GM18499 (cell line): ENCODE data around the gene LRP5.
"Not testable (repeated sequence)": the region's sequence is repeated elsewhere in the genome, so short reads cannot be mapped to it uniquely, and the experiment has no call there.

ENCODE experiments used
- ATAC-seq: cut with Tn5 transposase; IDR thresholded peaks from one replicate; pipeline ENCODE4 v1.9.1; 2021; ENCODE audit warnings: moderate number of reproducible peaks; ENCODE audit not compliant: insufficient read depth, unreplicated experiment

The LRP5 gene

DNA sequence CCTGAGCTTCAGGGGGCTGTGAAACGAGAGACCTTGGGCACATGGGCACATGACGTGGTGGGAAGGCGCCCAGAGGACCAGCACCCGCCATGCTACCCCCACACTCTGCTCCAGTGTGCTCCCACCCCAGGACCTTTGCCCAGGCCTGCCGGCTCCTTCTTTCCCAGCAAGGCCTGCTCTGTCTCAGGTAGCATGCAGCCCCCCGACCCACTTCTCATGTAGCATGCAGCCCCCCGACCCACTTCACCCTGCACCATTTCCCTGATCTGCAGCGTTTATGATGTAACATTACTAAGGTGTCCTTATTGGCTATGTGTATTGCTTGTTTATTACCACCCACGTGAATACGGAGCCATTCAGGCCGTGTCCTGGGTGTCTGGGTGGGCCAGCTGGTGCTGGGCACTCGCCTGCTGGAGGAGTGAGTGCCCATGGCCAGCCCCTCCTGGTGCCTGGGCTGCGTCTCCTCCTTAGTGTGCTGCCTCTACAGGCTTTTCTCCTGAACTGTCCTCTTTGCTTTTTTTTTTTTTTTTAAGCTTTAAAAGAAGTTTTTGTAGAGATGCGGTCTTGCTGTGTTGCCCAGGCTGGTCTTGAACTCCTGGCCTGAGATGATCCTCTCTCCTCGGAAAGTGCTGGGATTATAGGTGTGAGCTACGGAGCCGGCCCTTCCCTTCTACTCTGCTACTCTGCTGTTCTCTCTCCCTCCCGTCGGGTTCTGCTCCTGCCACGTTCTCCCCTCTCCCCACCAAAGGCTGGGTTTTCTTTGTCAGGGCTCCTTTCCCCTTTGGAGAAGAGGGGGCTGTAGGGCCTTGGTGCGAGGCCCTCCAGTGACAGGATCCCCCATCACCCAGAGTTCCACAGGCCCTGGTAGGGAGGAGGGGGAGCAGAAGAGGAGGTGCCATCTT lies 29.4 kb downstream of the LRP5 start:
- ATAC-seq: no peak

DNA sequence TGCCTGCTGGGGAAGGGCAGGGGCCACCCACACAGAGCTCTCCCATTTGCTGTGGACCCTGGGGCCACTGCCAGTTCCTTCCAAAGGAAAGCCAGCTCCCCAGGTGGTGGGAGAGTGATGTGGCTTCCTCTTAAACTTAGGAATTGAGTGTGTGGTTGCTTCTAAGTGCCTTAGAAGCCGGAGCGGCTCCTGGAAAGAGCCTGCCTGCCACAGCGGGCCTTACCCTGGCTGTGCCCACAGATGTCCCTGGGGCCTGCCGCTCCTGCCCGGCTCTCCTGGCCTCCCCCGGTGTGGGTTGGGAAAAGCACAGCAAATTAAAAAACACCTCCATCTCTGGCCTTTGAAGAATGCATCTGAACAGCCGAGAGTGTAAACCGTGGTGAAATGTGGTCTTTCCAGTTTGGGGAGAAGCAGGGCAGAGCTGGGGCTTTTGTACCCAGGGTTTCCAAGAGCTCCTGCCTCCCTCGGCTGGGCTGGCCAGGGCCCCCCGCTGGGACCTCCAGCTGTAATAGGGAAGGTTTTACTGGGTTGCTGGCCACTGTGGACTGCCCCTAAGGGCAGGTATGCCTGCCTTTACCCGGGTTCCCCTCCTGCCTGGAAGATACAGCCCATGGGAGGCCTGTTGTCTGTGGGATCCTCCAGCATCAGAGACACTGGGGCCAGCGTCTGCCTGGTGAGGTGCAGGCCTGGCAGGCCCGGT lies 30.2 kb downstream of the LRP5 start:
- no peak for ATAC-seq

DNA sequence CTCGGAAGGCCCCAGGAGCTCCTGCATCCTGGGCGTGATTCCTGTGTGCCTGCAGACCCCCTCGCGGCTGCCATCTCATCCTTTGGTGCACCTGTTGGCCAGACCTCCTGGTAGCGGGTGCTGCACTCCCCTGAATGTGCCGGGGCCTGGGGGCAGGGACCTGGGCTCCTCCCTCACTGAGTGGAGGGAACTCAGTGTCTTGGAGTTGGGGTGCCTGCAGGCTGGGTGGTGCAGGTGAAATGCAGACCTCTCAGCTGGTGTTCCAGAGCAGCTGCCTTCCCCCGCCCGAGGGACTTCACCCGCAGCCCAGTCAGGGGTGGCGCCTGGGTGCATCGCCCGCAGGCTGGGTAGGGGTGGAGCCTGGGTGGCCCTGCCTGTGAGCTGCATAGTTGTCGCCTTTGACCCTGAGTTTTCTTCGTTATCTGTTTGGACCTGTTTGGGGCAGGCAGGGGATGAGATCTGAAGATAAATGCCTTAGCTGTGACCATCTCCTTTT lies 31.4 kb downstream of the LRP5 start:
- no peak for ATAC-seq

DNA sequence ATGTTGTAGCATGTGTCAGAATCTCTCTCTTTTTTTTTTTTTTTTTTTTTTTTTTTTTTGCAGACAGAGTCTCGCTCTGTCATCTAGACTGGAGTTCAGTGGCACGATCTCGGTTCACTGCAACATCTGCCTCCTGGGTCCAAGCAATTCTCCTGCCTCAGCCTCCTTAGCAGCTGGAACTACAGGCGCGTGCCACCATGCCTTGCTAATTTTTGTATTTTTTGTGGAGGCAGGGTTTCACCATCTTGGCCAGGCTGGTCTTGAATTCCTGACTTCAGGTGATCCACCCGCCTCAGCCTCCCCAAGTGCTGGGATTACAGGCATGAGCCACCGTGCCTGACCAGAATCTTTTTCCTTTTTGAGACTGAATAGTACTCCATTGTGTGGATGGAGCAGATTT lies 32.4 kb downstream of the LRP5 start:
- not testable (repeated sequence) for ATAC-seq

DNA sequence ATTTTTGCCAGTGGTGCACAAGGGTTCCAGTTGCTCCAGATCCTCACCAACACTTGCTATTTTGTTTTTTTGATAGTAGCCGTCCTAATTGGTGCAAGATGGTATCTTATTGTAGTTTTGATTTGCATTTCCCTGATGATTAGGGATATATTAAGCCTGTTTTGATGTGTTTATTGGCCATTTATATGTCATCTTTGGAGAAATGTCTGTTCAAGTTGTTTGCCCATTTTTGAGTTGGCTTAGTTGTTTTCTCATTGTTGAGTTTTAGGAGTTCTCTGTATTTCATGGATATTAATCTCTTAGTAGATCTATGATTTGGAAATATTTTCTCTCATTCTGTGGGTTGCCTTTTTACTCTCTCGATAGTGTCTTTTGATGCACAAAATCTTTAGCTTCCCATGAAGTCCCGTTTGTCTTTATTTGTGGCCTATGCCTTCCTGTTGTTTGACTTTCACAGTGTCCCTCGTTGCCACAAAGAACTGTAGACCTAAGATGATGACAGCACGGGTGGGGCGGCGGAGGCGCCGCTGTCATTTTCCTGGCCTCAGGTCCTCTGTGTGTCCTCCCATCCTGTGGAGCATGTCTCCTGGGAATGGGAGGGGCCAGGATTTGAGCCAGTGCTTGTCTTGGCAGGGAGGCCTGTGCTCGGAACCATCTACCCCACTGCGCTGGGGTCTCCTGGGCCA lies 33.5 kb downstream of the LRP5 start:
- no peak for ATAC-seq

DNA sequence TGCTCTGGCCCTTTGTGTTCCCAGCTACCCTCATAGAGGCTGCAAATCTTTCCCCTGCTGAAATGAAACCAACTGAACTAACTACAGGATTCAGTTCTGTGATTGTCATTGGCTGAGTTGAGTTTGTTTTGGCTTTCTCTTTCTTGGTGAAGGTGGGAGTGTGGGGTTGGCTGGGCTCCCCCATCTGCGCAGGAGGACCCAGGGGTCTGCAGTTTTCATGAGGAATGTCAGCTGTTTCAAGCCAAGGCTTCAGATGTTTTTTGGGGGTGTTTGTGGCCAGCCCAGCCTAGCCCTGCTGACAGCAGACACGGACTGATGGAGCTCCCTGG lies 34.0 kb downstream of the LRP5 start:
- ATAC-seq: no peak

DNA sequence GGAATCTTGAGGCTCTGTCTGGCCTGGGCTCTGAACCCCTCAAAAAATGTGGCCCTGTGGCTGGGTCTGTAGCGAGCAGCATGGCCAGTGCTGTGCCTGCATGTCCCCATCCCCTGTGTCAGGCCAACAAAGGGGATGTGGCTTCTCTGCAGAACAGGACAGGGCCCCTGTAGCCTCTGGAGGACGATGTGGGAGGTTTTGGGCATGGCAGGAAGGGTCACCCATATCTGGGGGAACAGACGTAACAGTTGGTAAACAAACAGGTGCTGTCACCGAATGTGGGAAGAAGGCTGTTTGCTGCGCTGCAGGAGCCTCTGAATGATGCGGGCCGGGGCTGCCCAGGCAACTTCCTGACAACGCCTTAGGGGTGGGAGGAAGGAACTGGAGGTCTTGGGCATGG lies 35.0 kb downstream of the LRP5 start:
- no peak for ATAC-seq

DNA sequence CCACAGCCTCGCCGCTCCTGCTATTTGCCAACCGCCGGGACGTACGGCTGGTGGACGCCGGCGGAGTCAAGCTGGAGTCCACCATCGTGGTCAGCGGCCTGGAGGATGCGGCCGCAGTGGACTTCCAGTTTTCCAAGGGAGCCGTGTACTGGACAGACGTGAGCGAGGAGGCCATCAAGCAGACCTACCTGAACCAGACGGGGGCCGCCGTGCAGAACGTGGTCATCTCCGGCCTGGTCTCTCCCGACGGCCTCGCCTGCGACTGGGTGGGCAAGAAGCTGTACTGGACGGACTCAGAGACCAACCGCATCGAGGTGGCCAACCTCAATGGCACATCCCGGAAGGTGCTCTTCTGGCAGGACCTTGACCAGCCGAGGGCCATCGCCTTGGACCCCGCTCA lies 35.5 kb downstream of the LRP5 start:
- no peak for ATAC-seq

DNA sequence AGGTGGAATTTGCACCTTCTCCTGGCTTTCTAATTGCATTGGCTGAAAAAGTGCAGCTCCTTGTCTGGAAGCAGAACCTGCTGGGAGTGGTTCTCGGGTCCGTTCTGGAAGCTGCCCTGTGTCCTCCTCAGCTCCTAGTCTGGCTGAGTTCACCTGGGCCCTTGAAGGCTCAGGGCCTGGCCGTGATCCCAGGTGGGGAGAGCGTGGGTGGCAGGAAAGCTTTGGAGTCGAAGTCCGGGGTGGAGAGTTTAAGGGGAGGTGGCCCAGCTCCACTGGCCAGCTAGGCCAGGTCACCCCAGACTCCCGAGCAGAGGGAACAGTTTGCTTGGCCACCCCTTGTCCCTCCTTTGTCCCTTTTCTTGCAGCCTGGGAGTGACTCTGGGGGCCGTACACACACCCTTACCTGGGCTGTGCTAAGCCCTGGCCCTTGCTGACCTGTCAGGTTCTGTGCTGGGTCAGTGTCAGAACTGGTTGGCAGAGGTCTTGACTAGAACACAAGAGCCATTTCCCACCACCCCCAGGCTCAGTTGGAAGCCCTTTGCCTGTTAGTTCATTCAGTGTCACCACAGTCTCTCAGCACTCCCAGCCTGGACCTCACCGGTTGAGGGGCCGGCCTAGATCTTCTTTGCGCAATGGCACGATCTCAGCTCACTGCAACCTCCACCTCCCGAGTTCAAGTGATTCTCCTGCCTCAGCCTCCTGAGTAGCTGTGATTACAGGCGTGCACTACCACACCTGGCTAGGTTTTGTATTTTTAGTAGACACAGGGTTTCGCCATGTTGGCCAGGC lies 37.3 kb downstream of the LRP5 start:
- ATAC-seq: no peak

DNA sequence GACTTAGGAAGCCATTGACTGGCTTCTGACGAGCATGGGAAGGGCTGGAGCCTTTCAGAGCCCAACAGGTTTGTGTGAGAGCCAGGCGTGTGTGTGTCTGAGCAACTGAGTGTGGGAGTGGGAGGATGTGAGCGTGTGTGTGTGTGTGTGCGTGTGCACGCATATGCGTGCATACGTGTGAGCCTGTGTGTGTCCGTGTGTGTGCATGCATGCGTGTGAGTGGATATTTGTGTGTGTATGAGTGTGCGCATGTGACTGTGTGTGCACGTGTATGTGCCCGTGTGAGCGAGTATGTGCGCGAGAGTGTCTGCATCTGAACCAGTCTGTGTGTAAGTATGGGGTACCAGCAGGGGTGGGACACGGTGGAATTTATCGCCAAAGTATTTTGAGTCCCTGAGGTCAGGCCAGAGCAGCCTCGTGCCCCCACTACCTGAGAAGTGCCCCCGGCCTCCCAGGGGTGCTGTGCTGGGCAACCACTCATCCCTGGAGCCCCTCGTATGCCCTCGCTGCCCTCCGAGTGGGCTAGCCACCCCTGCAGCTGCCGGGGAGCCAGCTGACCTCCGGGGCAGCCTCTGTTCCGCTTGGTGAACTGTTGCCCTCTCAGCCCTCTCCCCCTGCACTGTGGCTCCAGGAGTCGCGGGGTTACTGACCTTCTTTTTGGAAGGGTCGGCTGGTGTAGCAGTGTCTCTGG lies 38.5 kb downstream of the LRP5 start:
- ATAC-seq: no peak

DNA sequence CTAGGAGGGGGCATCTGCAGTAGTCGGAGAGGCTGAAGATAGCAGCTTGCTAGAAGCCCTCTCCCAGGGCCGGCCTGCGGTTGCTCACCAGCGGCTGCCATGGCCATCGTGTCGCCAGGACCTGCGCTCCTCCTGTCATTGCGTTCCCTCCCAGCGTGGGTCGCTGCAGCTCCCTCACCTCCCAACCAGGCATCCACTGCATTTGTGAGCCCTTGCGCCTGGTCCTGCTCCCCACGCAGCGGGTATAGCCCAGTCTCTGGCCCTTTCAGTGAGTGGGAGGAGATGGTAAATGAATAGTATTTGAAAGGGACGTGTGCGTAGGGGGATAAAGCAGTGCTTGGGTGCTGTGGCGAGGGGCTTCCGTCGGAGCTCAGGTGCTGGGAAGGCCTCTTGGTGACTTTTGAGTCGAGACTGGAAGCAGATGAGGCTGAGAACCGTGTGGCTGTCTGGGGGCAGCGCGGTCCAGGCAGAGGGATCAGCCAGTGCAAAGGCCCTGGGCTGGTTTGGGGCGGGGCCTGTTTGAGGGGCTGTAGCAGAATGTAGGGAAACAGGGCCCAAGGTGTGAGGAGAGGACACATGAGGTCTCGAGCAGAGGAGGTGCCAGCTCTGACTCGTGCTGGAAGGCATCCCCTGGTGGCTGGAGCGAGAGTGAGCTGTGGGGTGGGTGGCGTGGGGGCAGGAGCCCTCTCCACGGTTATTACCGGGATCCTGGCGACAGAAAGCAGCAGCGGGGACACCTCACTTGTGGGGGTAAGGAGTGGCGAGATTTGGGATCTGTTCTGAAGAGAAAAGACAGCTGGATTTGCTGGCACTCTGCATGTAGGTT lies 39.3 kb downstream of the LRP5 start:
- ATAC-seq: no peak

DNA sequence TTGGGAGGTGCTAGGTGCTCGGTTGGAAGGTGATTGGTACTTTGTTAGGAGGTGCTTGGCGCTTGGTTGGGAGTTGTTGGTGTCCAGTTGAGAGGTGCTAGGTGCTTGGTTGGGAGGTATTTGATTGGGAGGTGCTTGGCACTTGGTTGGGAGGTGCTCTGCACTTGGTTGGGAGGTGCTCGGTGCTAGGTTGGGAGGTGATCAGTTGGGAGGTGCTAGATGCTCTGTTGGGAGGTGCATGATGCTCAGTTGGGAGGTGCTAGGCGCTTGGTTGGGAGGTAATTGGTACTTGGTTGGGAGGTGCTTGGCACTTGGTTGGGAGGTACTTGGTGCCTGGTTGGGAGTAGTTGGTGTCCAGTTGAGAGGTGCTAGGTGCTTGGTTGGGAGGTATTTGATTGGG lies 40.2 kb downstream of the LRP5 start:
- ATAC-seq: no peak

DNA sequence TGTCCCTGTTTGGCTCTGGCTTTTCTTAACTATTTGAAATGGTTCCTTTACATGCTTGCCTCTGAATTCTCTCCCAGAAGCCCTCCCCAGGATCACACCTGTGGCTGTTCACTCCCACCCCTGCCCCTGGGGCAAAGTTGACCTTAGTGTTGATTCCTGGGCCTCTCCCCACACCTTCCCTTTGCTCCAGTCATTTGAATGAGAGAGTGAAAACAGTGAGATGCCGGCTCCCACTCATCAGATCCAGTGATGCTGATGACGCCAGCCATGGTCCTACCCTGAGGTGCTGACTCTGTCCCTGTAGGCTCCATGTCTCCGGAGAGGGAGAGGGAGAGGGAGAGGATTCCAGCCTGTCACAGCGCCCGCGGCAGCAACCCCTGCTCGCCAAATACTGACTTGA lies 40.7 kb downstream of the LRP5 start:
- ATAC-seq: no peak

DNA sequence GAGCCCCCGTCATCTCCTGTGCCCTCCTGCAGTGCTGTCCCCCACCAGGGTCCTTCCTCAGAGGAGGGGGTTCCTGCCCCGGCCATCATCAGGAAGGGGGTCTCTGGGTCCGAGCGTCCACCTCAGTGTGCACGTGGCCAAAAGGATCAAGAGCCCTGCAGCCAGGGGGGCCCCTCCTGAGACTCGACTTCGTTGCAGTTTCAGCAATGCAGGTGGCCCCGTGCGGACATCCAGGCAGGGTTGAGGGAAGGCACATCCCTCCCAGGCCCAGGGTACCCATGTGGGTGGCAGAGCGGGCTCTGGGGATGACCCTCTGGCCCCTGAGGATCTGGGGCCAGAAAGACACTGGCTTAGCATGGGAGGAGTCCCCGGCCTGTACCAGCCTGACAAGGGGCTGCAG lies 41.3 kb downstream of the LRP5 start:
- no peak for ATAC-seq

DNA sequence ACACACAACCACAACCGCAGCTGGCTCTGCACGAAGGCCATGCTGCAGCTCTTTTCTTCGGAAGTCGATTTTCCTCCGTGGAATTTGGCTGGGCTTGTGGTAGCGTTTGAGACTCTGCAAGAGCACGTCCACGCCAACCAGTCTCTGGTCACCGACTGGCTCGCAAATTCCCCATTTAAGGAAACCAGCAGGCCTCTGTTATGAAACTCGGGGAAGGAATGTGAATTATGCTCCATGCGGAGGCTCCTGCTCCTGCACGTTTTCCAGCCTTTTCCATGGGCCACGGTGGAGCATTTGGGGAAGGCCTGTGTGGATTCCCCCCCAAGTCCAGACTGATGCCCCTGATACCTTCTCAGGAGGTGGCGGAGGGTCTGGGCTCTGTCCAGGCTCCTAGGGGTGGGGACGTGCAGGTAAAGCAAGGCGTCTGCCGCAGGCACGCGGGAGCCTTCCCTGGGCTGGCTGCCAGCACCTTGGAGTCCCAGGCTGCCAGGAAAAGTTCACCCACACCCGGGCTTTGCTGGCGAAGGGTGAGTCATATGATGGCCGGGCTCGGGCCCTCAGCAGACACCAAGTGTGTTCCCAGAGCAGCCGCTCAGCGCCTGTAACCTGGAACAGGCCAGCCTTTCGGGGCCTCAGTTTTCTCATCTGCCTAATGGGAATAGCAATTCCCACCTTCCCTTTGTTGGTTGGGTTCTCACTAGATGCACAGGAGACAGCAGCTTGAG lies 41.9 kb downstream of the LRP5 start:
- ATAC-seq: no peak

DNA sequence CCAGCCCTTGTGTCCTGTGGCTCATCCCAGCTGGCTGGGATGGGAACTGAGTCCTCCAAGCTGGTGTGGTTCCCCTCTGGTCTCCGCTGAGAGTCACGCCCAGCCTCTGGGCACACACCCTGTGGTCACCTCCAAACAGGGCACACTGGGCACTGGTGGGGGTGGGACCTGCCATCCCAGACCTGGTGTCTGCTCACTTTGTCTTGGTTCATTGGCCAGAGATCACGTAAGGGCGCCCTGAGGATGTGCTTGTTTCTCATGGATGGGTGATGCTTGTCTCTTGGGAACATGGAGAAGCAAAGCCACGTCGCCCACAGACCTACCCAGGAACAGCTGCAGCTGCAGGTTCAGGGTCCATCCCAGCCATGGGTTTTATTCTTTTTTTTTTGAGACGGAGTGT lies 43.1 kb downstream of the LRP5 start:
- no peak for ATAC-seq

DNA sequence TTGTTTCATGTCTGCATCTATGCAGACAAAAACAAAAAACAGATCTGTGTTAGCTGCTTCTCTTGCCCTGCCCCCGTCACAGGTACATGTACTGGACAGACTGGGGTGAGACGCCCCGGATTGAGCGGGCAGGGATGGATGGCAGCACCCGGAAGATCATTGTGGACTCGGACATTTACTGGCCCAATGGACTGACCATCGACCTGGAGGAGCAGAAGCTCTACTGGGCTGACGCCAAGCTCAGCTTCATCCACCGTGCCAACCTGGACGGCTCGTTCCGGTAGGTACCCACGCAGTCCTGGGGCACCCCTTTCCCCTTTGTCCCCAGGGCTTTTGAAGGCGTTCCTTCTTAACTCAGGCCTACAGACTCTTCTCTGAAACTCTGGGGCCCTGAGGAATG lies 45.2 kb downstream of the LRP5 start:
- ATAC-seq: no peak

DNA sequence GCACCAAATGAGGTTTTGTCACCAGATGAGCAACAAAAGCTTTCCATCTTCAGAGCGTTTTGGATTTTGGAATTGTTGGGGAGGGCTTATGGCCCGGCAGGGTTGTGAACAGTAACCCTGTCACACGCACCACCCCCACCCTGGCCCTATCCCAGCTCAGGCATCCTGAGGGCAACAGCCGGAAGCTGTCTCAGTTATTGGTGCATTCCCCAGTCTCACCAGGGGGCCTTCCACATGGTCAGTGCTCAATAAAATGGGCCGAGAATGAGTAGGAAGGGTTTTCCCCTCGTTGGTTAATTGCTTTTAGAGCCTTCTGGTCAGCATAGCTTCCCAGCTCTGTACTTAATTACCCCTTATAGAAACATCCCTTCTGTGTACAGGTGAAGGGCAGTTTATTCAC lies 46.0 kb downstream of the LRP5 start:
- no peak for ATAC-seq
